ENCODE results near the gene CDK6.

GRCh38 chr7:92685136-92686042 is 151.0 kb downstream of the CDK6 start:
- TF ChIP-seq CTCF (IDR thresholded peaks at IDR 0.05; ENCODE audit: low read depth, low read length, missing input control) (no peak), MAX (IDR thresholded peaks at IDR 0.05) (no peak), TAF1 (conservative IDR thresholded peaks at IDR 0.05) (no peak), ATF3 (IDR thresholded peaks at IDR 0.05) (no peak), RAD21 (IDR thresholded peaks at IDR 0.05) (no peak), ZBTB33 (IDR thresholded peaks at IDR 0.05) (no peak), EGR1 (IDR thresholded peaks at IDR 0.05; ENCODE audit: low read depth in 2 of 2) (no peak), REST (IDR thresholded peaks at IDR 0.05) (no peak), JUND (IDR thresholded peaks at IDR 0.05) (no peak), YY1 (IDR thresholded peaks at IDR 0.05) (no peak), FOXA1 (IDR thresholded peaks at IDR 0.05) (no peak)

Measured in liver (tissue), 3 donors.